ENCODE measurements around the gene DDT. TPM values are rescaled to one million over a fixed set of nuclear protein-coding genes. Genes with fewer than 3 reads are reported as not detected.

DDT gene
- total RNA-seq, 1 experiment from 2014 or later: 42.0 TPM

Other genes starting within 250 kb of the DDT start
- 2.8 and 2.9 TPM in 2 replicates for gene ZNF70, start 223.3 kb downstream of the DDT start, total RNA-seq (2021)
- gene VPREB3, start 220.0 kb downstream of the DDT start, total RNA-seq (2021): 0.90 and 1.1 TPM in 2 replicates
- not detected in 2 replicates for gene C22orf15, start 211.5 kb downstream of the DDT start, total RNA-seq (2021)
- gene CHCHD10, start 206.5 kb downstream of the DDT start, total RNA-seq (2021): 37.0 and 43.5 TPM in 2 replicates
- gene MMP11, start 201.6 kb downstream of the DDT start, total RNA-seq (2021): 2.4 and 3.6 TPM in 2 replicates
- gene SMARCB1, start 187.5 kb downstream of the DDT start, total RNA-seq (2021): 61.7 and 80.2 TPM in 2 replicates
- 0.41 and 1.2 TPM in 2 replicates for gene DERL3, start 135.4 kb downstream of the DDT start, total RNA-seq (2021)
- 24.0 and 26.9 TPM in 2 replicates for gene SLC2A11, start 116.6 kb downstream of the DDT start, total RNA-seq (2021)
- 531 and 695 TPM in 2 replicates for gene MIF, start 80.1 kb downstream of the DDT start, total RNA-seq (2021)
- 0.50 TPM in 1 of 2 replicates, not detected in the other for gene GSTT2B, start 13.2 kb downstream of the DDT start, total RNA-seq (2021)
- not detected in 2 replicates for gene DDTL, start 7.6 kb downstream of the DDT start, total RNA-seq (2021)
- gene GSTT2, start 5.7 kb upstream of the DDT start, total RNA-seq (2021): 0.79 TPM in 1 of 2 replicates, not detected in the other
- not detected in 2 replicates for gene GSTT4, start 31.0 kb upstream of the DDT start, total RNA-seq (2021)
- 39.0 and 39.3 TPM in 2 replicates for gene CABIN1, start 36.9 kb upstream of the DDT start, total RNA-seq (2021)
- gene SUSD2, start 207.0 kb upstream of the DDT start, total RNA-seq (2021): 5.5 and 5.7 TPM in 2 replicates

Data from PC-9 (cell line).